K562 treated with DMSO at 1 percent for 4 hours (cell line): ENCODE results near the gene RPL41. TPM values are rescaled to one million over a fixed set of nuclear protein-coding genes. Genes with fewer than 3 reads are reported as not detected.

Experiments
- total RNA-seq: library from RNA; unstranded; fragments of 300-600 nt; gene quantifications from 2 replicates; pipeline ENCODE4 v1.2.3, GENCODE V29; 2022; ENCODE audit not compliant: insufficient read depth

RPL41 gene
- 4,679 and 5,235 TPM in 2 replicates for total RNA-seq

GRCh38 chr12:56116267-56117081, at the start of gene RPL41:
TSS of gene RPL41 (plus strand) at chr12:56116633.

GRCh38 chr12:56079723-56080555, 36.5 kb upstream of the RPL41 start, which contains the start of gene ERBB3:
TSS of gene ERBB3 (plus strand) at chr12:56080165. CDS start at chr12:56080301, 136 bp downstream.

GRCh38 chr12:56104109-56104814, 12.2 kb upstream of the RPL41 start, which contains the start of gene PA2G4:
TSS of gene PA2G4 (plus strand) at chr12:56104559. CDS start at chr12:56104738, 179 bp downstream.

GRCh38 chr12:56117778-56118687, 1.6 kb downstream of the RPL41 start, which contains the start of gene ZC3H10:
TSS of gene ZC3H10 (plus strand) at chr12:56118266. CDS start at chr12:56120563, 2,297 bp downstream.

GRCh38 chr12:56127888-56128669, 11.6 kb downstream of the RPL41 start, which contains the start of gene ESYT1:
TSS of gene ESYT1 (plus strand) at chr12:56128267. CDS start at chr12:56128320, 53 bp downstream.

GRCh38 chr12:56152132-56152755, 35.8 kb downstream of the RPL41 start, which contains the start of gene MYL6B:
TSS of gene MYL6B (plus strand) at chr12:56152587. CDS start at chr12:56153919, 1,332 bp downstream.

GRCh38 chr12:56158029-56158925, 41.8 kb downstream of the RPL41 start, which contains the start of gene MYL6:
TSS of gene MYL6 (plus strand) at chr12:56158359. CDS start at chr12:56158402, 43 bp downstream.

Other genes starting within 250 kb of the RPL41 start
- gene PYM1, start 188.7 kb upstream of the RPL41 start, total RNA-seq = 29.5 and 32.9 TPM in 2 replicates
- gene DGKA, start 185.5 kb upstream of the RPL41 start, total RNA-seq = 8.3 and 12.0 TPM in 2 replicates
- gene PMEL, start 150.6 kb upstream of the RPL41 start, total RNA-seq = 3.4 and 4.0 TPM in 2 replicates
- 80.9 and 130 TPM in 2 replicates for gene CDK2, start 149.8 kb upstream of the RPL41 start, total RNA-seq
- 25.8 and 33.8 TPM in 2 replicates for gene RAB5B, start 142.6 kb upstream of the RPL41 start, total RNA-seq
- gene SUOX, start 119.4 kb upstream of the RPL41 start, total RNA-seq = 13.9 and 18.6 TPM in 2 replicates
- gene IKZF4, start 95.6 kb upstream of the RPL41 start, total RNA-seq = 11.4 and 12.3 TPM in 2 replicates
- 352 and 360 TPM in 2 replicates for gene RPS26, start 74.7 kb upstream of the RPL41 start, total RNA-seq
- gene ERBB3, start 36.5 kb upstream of the RPL41 start, total RNA-seq = 6.1 and 6.8 TPM in 2 replicates
- gene PA2G4, start 12.1 kb upstream of the RPL41 start, total RNA-seq = 175 and 187 TPM in 2 replicates
- gene ZC3H10, start 1.6 kb downstream of the RPL41 start, total RNA-seq = 1.8 and 1.9 TPM in 2 replicates
- gene ESYT1, start 11.6 kb downstream of the RPL41 start, total RNA-seq = 167 and 178 TPM in 2 replicates
- gene MYL6B, start 36.0 kb downstream of the RPL41 start, total RNA-seq = 61.3 and 61.4 TPM in 2 replicates
- 924 and 1,005 TPM in 2 replicates for gene MYL6, start 41.7 kb downstream of the RPL41 start, total RNA-seq
- 60.1 and 67.3 TPM in 2 replicates for gene SMARCC2, start 72.8 kb downstream of the RPL41 start, total RNA-seq
- gene RNF41, start 105.3 kb downstream of the RPL41 start, total RNA-seq = 35.0 and 40.3 TPM in 2 replicates
- gene NABP2, start 107.7 kb downstream of the RPL41 start, total RNA-seq = 40.6 and 44.3 TPM in 2 replicates
- not detected in 2 replicates for gene SLC39A5, start 113.4 kb downstream of the RPL41 start, total RNA-seq
- gene ANKRD52, start 141.8 kb downstream of the RPL41 start, total RNA-seq = 21.1 and 28.7 TPM in 2 replicates
- gene COQ10A, start 150.3 kb downstream of the RPL41 start, total RNA-seq = 53.8 and 66.9 TPM in 2 replicates
- 147 and 188 TPM in 2 replicates for gene CS, start 183.7 kb downstream of the RPL41 start, total RNA-seq
- gene CNPY2, start 199.4 kb downstream of the RPL41 start, total RNA-seq = 83.1 and 88.0 TPM in 2 replicates
- 17.1 and 19.9 TPM in 2 replicates for gene PAN2, start 217.4 kb downstream of the RPL41 start, total RNA-seq
- gene IL23A, start 222.3 kb downstream of the RPL41 start, total RNA-seq = 23.4 and 24.3 TPM in 2 replicates
- gene STAT2, start 243.5 kb downstream of the RPL41 start, total RNA-seq = 43.9 and 54.6 TPM in 2 replicates
- not detected in 2 replicates for gene APOF, start 246.2 kb downstream of the RPL41 start, total RNA-seq